ENCODE measurements around the gene TRIM44.
"Not testable (repeated sequence)": the region's sequence is repeated elsewhere in the genome, so short reads cannot be mapped to it uniquely, and the experiment has no call there.

Gene TRIM44

GRCh38 chr11:35852056-35852455 lies 189.5 kb downstream of the TRIM44 start:
- no peak for DNase-seq (ENCODE audit: low read depth in 2 of 2)

GRCh38 chr11:35853971-35854370 lies 191.4 kb downstream of the TRIM44 start:
- DNase-seq (ENCODE audit: low read depth in 2 of 2), result no peak

GRCh38 chr11:35855671-35856070 lies 193.1 kb downstream of the TRIM44 start:
- DNase-seq (ENCODE audit: low read depth in 2 of 2), result no peak

- no peak for DNase-seq (ENCODE audit: low read depth in 2 of 2)
Measured at GRCh38 chr11:35856259-35856658, 193.7 kb downstream of the TRIM44 start.

- no peak for DNase-seq (ENCODE audit: low read depth in 2 of 2)
Measured at GRCh38 chr11:35856756-35857155, 194.2 kb downstream of the TRIM44 start.

DNA sequence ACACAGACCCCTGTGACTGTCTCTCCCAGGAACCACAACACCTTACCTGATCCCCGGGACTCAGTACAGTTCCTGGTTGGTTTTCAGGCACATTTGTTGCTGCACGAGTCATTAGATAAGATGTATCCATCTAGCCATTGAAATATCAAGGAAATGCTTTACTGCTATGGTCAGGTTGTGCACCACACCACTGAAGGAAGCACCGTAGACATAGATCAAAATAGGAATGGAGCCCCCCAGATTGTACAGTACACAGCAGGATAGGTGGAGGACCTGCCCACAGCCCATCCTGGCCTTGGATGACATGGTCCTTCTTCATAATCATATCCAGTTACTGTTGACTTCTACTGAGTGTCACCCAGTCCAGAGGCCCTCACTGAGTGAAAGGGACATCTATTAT lies 195.3 kb downstream of the TRIM44 start:
- DNase-seq (ENCODE audit: low read depth in 2 of 2), result no peak

DNA sequence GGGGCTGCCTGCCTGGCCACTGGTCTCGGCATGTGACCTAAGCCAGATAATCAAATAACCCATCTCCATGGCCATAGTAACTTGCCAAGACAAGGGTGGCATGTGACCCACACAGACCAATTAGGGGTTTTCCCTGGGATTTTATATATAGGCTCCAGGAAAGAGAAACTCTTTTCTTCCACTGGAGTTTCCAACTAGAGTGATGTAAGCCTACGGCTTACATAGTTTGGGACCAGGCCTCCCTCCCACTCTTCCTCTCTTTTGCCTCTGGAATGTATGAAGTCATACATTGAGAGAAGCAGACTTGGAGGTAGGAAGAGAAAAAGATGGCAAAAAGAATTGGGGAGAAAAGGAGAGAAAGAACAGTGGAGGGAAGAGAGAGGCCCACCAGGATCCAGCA lies 196.7 kb downstream of the TRIM44 start:
- no peak for DNase-seq (ENCODE audit: low read depth in 2 of 2)

DNA sequence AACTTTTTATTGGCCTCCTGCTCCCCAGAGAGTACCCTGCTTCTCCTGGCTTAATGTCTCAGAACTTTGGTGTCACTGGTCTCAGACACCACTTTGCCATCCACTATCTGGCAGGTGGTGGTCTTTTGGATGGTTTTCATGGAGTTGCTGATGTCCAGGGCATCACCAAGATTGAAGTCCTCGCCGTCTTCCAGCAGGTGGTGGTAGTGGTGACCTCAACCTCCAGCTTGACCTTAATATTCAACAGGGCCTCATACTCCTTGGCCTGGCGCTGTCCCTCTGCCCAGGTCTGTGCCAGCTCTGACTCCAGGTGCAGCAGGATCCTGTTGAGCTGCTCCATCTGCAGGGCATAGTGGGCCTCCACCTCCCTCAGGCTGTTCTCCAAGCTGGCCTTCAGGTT lies 197.6 kb downstream of the TRIM44 start:
- DNase-seq (ENCODE audit: low read depth in 2 of 2), result not testable (repeated sequence)

DNA sequence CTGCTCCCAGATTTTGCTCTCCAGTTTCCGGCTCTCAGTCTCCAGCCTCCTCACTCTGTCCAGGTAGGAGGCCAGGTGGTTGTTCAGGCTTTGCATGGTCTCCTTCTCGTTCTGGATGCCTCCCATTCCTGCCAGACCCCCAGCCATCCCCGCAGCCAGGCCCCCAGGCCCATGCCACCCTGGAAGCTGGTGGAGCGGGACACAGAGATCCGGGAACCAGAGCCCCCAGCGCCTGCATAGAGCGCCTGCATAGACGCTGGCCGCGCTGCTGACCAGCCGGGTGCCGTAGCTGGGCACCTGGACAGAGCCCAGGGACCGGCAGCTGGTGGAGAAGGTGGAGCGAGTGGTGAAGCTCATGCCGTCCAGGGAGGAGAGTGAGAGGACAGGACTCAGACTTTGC lies 198.6 kb downstream of the TRIM44 start:
- DNase-seq (ENCODE audit: low read depth in 2 of 2), result no peak

GRCh38 chr11:35862666-35863065 lies 200.1 kb downstream of the TRIM44 start:
- no peak for DNase-seq (ENCODE audit: low read depth in 2 of 2)

- DNase-seq (ENCODE audit: low read depth in 2 of 2), result no peak
Measured at GRCh38 chr11:35864131-35864530, 201.6 kb downstream of the TRIM44 start.

- DNase-seq (ENCODE audit: low read depth in 2 of 2), result no peak
Measured at GRCh38 chr11:35866601-35867000, 204.0 kb downstream of the TRIM44 start.

Data from fibroblast of skin of left biceps (primary cell).